WI38 (cell line): ENCODE data around the gene NANOS1.
A peak's percentile ranks its signal among the peaks of the same experiment; 100 is the strongest.

Source experiments
- H3K4me3 ChIP-seq: 2 replicates; pipeline ENCODE4 v1.5.1; 2011; ENCODE audit warnings: low read depth, mild to moderate bottlenecking, control low read depth, low read length
- CTCF ChIP-seq: IDR thresholded peaks from 2 replicates; pipeline ENCODE4 v1.5.1; 2012; ENCODE audit warnings: low read depth, mild to moderate bottlenecking, control low read depth, low read length

NANOS1 gene

GRCh38 chr10:119029613-119030420 is at the start of gene NANOS1:
NANOS1 (plus strand) TSS chr10:119029714; CDS start chr10:119029802, 88 bp downstream.
- peak within 1 kb of the TSS; percentile 55 for H3K4me3 ChIP-seq
- no peak for TF ChIP-seq CTCF

GRCh38 chr10:118980135-118980865 is 49.2 kb upstream of the NANOS1 start:
- TF ChIP-seq CTCF, result no peak
- H3K4me3 ChIP-seq, result no peak overlapping the region

- H3K4me3 ChIP-seq, result no peak overlapping the region
- no peak for TF ChIP-seq CTCF
Measured at GRCh38 chr10:118980870-118981269, 48.6 kb upstream of the NANOS1 start.

- TF ChIP-seq CTCF, result no peak
- H3K4me3 ChIP-seq, result no peak overlapping the region
Measured at GRCh38 chr10:118981946-118982345, 47.6 kb upstream of the NANOS1 start.

- no peak for TF ChIP-seq CTCF
- H3K4me3 ChIP-seq, result no peak overlapping the region
Measured at GRCh38 chr10:118982366-118982765, 47.1 kb upstream of the NANOS1 start.

GRCh38 chr10:118983263-118983662 is 46.3 kb upstream of the NANOS1 start:
- H3K4me3 ChIP-seq, result no peak overlapping the region
- TF ChIP-seq CTCF, result no peak

- no peak for TF ChIP-seq CTCF
- no peak overlapping the region for H3K4me3 ChIP-seq
Measured at GRCh38 chr10:118985576-118985975, 43.9 kb upstream of the NANOS1 start.
